ENCODE results near the gene PTPRQ. TPM values are rescaled to one million over a fixed set of nuclear protein-coding genes. Genes with fewer than 3 reads are reported as not detected.
A peak's percentile ranks its signal among the peaks of the same experiment; 100 is the strongest.
"Not testable (repeated sequence)": the region's sequence is repeated elsewhere in the genome, so short reads cannot be mapped to it uniquely, and the experiment has no call there.

PTPRQ gene
- polyA plus RNA-seq, 1 of the 3 experiments (the other 2 are of a cell fraction): 0.46 TPM

DNA sequence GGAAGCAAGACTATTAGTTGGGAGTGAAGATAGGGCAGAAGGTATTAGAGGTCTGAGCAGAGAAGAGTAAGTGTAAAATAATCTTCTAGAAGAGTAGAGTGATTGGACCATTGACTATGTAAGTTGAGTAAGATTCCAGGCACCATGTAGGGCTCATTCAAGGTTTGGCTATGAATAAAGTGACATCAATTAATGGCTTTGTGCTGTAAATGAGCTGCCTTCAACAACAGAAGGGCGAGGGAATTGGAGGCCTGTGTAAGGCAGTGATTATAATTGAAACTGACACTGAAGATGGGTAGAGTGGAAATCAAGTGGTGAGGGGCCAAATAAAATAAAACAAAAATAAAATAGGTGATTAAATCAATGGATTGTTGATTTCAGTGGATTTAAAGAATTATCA is 26.4 kb downstream of the PTPRQ start (continued):
- TF ChIP-seq, protein P1, sequence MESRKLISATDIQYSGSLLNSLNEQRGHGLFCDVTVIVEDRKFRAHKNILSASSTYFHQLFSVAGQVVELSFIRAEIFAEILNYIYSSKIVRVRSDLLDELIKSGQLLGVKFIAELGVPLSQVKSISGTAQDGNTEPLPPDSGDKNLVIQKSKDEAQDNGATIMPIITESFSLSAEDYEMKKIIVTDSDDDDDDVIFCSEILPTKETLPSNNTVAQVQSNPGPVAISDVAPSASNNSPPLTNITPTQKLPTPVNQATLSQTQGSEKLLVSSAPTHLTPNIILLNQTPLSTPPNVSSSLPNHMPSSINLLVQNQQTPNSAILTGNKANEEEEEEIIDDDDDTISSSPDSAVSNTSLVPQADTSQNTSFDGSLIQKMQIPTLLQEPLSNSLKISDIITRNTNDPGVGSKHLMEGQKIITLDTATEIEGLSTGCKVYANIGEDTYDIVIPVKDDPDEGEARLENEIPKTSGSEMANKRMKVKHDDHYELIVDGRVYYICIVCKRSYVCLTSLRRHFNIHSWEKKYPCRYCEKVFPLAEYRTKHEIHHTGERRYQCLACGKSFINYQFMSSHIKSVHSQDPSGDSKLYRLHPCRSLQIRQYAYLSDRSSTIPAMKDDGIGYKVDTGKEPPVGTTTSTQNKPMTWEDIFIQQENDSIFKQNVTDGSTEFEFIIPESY (IDR thresholded peaks at IDR 0.05; ENCODE audit: borderline replicate concordance, low read depth): no peak
- no peak for TF ChIP-seq TEAD4 (IDR thresholded peaks at IDR 0.05; ENCODE audit: borderline replicate concordance, insufficient read depth)
- TF ChIP-seq NRF1 (IDR thresholded peaks at IDR 0.05; ENCODE audit: low read depth, low read length): no peak
- no peak for TF ChIP-seq RFX5 (IDR thresholded peaks at IDR 0.05; ENCODE audit: low read length)
- TF ChIP-seq ELF1 (IDR thresholded peaks at IDR 0.05): no peak

DNA sequence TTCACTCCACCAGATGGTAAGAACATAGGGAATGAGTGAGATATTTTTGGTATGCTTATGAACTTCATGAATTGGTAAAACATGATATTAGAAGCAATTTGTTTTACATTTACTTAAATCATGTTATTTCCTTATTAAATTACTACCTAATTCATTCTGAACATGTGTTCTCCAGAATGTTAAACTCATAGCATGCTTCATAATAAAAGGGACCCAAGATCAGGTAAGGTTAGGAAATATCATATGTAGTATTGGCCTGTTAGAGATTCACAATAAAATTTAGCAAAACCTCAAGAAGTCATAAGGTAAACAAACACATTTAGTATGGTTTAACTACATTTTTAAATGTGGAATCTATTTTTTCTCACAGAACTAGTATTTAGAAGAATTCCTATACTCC is 28.2 kb downstream of the PTPRQ start:
- H3K9me2 ChIP-seq: no peaks in the 10 kb centered on the region
- no peaks in the 10 kb centered on the region for H3F3A ChIP-seq (replicated peaks; ENCODE audit: insufficient read depth)
- DNase-seq: no peak
- H3K4me3 ChIP-seq (ENCODE audit: low read depth in 2 of 2, low read length in 1 of 2): no peak overlapping the region
- no peaks in the 10 kb centered on the region for H3K36me3 ChIP-seq (replicated peaks in 1 of 2; ENCODE audit: control insufficient read depth in 1 of 2, insufficient read depth in 2 of 2, low read length in 1 of 2)
- no peaks in the 10 kb centered on the region for H3K9me3 ChIP-seq
- no peak overlapping the region for H3K27ac ChIP-seq (ENCODE audit: low read depth in 2 of 2, low read length in 1 of 2)
- H3K4me1 ChIP-seq (ENCODE audit: control insufficient read depth in 1 of 2, insufficient read depth in 2 of 2, low read depth in 1 of 2, low read length in 1 of 2): peaks cover 0 to 9% of the 10 kb centered on the region in 2 experiments; a peak in 1 of 4 replicates
- H2AFZ ChIP-seq (ENCODE audit: low read depth): no peak overlapping the region
- no peaks in the 10 kb centered on the region for H4K20me1 ChIP-seq (ENCODE audit: insufficient read depth)
- no peak overlapping the region for H3K9ac ChIP-seq
- TF ChIP-seq RXRA (IDR thresholded peaks at IDR 0.05; ENCODE audit: borderline replicate concordance, low read depth) (no peak), EP300 (IDR thresholded peaks at IDR 0.05; ENCODE audit: borderline replicate concordance in 1 of 2, low read depth in 1 of 2, low read length in 1 of 2) (no peak)
- H3K79me2 ChIP-seq (ENCODE audit: insufficient read depth): no peaks in the 10 kb centered on the region
- ChIA-PET CTCF (interaction anchor here (0.6 to 2.1 kb wide), 3 partner anchors 126 to 290 kb away, joined by 3 to 8 read pairs (median 3); no protein-coding TSS in a partner anchor), POLR2A (no interaction called here)
- H3K4me2 ChIP-seq: no peak overlapping the region
- no peaks in the 10 kb centered on the region for H3K27me3 ChIP-seq (ENCODE audit: insufficient read depth)

DNA sequence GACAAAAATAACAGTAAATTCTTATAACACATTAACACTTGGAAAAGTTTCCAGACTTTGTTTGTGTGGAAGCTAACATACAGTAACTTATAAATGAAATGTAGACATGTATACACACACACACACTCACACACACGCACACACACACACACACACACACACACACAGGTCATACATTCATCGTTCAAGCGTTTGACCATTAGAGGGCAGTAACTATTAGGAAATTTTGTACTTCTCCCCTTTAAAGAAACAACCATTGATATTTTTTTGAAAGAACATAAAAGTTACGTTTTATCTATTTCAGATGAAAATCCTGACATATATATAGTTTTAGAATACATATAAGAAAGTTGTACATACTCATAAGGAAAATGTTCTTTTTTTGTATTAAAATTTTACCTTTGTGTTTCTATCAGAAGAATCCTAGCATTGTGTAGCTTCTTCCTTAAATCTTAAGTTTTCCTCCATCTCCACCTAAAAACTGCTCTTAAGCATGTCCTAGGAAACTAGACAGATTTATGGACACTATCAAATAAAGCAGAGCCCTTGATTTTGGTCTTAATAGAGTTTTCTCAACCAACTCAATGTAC is 29.0 kb downstream of the PTPRQ start:
- Histone ChIP-seq H3K79me2 (ENCODE audit: insufficient read depth) (no peaks in the 10 kb centered on the region), H3K9me3 (no peaks in the 10 kb centered on the region), H3K27ac (ENCODE audit: low read depth in 2 of 2, low read length in 1 of 2) (no peak overlapping the region), H3K9me2 (no peaks in the 10 kb centered on the region), H3K4me1 (ENCODE audit: control insufficient read depth in 1 of 2, insufficient read depth in 2 of 2, low read depth in 1 of 2, low read length in 1 of 2) (peaks cover 0 to 9% of the 10 kb centered on the region in 2 experiments; a peak in 1 of 4 replicates), H3K36me3 (replicated peaks in 1 of 2; ENCODE audit: control insufficient read depth in 1 of 2, insufficient read depth in 2 of 2, low read length in 1 of 2) (no peaks in the 10 kb centered on the region), H3K27me3 (ENCODE audit: insufficient read depth) (no peaks in the 10 kb centered on the region), H3K4me2 (no peak overlapping the region), H3K9ac (no peak overlapping the region), H2AFZ (ENCODE audit: low read depth) (no peak overlapping the region), H4K20me1 (ENCODE audit: insufficient read depth) (no peaks in the 10 kb centered on the region), H3F3A (replicated peaks; ENCODE audit: insufficient read depth) (no peaks in the 10 kb centered on the region), H3K4me3 (ENCODE audit: low read depth in 2 of 2, low read length in 1 of 2) (no peak overlapping the region)
- DNase-seq: peak; percentile 20
- POLR2A ChIA-PET: no interaction called here
- TF ChIP-seq, protein P2, sequence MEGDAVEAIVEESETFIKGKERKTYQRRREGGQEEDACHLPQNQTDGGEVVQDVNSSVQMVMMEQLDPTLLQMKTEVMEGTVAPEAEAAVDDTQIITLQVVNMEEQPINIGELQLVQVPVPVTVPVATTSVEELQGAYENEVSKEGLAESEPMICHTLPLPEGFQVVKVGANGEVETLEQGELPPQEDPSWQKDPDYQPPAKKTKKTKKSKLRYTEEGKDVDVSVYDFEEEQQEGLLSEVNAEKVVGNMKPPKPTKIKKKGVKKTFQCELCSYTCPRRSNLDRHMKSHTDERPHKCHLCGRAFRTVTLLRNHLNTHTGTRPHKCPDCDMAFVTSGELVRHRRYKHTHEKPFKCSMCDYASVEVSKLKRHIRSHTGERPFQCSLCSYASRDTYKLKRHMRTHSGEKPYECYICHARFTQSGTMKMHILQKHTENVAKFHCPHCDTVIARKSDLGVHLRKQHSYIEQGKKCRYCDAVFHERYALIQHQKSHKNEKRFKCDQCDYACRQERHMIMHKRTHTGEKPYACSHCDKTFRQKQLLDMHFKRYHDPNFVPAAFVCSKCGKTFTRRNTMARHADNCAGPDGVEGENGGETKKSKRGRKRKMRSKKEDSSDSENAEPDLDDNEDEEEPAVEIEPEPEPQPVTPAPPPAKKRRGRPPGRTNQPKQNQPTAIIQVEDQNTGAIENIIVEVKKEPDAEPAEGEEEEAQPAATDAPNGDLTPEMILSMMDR (IDR thresholded peaks at IDR 0.05): peak; percentile 81
- TF ChIP-seq RAD21 (IDR thresholded peaks at IDR 0.05; ENCODE audit: low read length) (peak; percentile 65), FOXM1 (IDR thresholded peaks at IDR 0.05; ENCODE audit: low read depth) (no peak), FOSL2 (IDR thresholded peaks at IDR 0.05; ENCODE audit: borderline replicate concordance, low read depth) (no peak), SMC3 (IDR thresholded peaks at IDR 0.05; ENCODE audit: low read depth, low read length) (peak; percentile 48)
- 3% methylated on average over 4 of the region's 4 CpGs for WGBS (ENCODE audit: low lambda C conversion rate)
- CTCF ChIA-PET: interaction anchor here (0.6 to 2.1 kb wide), 8 partner anchors 12 to 290 kb away, joined by 3 to 8 read pairs (median 3); no protein-coding TSS in a partner anchor

DNA sequence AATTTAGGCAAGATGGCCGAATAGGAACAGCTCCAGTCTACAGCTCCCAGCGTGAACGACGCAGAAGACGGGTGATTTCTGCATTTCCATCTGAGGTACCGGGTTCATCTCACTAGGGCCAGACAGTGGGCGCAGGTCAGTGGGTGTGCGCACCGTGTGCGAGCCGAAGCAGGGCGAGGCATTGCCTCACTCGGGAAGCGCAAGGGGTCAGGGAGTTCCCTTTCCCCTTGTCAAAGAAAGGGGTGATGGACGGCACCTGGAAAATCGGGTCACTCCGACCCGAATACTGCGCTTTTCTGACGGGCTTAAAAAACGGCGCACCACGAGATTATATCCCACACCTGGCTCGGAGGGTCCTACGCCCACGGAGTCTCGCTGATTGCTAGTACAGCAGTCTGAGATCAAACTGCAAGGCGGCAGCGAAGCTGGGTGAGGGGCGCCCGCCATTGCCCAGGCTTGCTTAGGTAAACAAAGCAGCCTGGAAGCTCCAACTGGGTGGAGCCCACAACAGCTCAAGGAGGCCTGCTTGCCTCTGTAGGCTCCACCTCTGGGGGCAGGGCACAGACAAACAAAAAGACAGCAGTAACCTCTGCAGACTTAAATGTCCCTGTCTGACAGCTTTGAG is 33.6 kb downstream of the PTPRQ start:
- H3K9ac ChIP-seq; H3F3A ChIP-seq (replicated peaks; ENCODE audit: insufficient read depth); POLR2A ChIA-PET; H3K4me3 ChIP-seq (ENCODE audit: low read depth in 2 of 2, low read length in 1 of 2); CTCF ChIA-PET; H3K4me1 ChIP-seq (ENCODE audit: control insufficient read depth in 1 of 2, insufficient read depth in 2 of 2, low read depth in 1 of 2, low read length in 1 of 2); H3K79me2 ChIP-seq (ENCODE audit: insufficient read depth); H3K4me2 ChIP-seq; H3K9me3 ChIP-seq; H3K9me2 ChIP-seq; H3K36me3 ChIP-seq (replicated peaks in 1 of 2; ENCODE audit: control insufficient read depth in 1 of 2, insufficient read depth in 2 of 2, low read length in 1 of 2); H3K27ac ChIP-seq (ENCODE audit: low read depth in 2 of 2, low read length in 1 of 2); H3K27me3 ChIP-seq (ENCODE audit: insufficient read depth); H4K20me1 ChIP-seq (ENCODE audit: insufficient read depth); DNase-seq: not testable (repeated sequence)
- 36% methylated on average over 20 of the region's 31 CpGs for WGBS (ENCODE audit: low lambda C conversion rate)
- peak overlapping the region; percentile 35; the same call in 1 of the 2 replicates for H2AFZ ChIP-seq (ENCODE audit: low read depth)

All from SK-N-SH (cell line).